Kidney glomerular epithelial cell (primary cell): ENCODE results near the gene SLC25A29.
A peak's percentile ranks its signal among the peaks of the same experiment; 100 is the strongest.

Experiments
- DNase-seq: peaks from one replicate; lab custom pipeline; 2025; lab: John Stamatoyannopoulos, UW

The SLC25A29 gene

DNA sequence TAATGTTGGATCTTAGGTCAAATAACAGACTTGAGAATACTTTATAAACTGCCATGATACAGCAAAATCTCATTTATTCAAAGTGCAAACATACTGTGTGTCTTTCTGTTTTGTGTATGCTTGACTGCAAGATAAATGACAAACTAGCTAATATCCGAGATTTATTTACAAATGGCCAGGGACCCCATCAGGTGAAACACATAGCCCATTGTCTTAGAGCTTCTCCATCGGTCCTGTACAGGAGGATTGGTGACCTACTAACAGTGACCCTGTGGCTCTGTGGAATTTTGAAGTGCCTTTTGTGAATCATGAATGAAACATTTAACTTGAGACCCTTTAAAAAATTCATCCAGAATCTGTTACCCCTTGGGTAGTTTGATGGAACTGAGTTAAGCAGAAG lies 27.1 kb downstream of the SLC25A29 start:
- DNase-seq: no peak

DNA sequence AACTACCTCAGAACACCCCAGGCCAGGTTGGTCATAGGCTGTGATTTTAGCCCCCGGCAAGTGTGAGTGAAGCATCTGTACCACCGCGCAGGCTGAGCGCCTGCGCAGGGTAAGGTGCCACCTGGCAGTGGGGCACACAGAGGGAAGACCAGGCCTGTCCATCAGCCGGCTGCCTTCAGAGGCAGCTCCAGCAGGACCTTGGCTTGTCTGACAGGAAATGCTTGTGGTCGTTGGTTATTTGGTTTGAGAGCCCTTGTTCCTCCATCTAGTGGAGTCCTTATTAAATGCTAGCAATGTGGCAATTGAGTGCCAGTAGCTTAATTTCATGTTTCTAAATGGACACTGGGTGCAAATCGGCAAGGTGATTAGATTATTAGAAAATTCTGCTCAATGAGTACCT lies 27.5 kb downstream of the SLC25A29 start:
- DNase-seq: no peak

DNA sequence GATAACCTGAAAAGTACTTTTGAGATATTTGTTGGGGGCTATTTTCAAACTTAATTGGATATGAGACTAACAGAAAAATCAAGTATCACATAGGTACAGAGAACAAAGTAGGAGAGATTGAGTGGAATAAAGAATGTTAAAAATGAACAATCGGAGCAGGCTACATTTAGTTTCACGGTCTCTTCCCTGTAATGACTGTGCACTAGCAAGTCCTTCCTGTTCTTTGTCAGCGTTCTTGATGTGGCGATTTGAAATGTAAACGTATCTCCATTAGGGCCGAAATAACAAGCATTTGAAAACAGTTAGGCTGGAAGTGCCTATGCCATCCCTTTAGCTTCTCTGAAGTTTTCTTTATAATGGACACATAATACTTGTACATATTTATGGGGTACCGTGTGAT lies 31.0 kb downstream of the SLC25A29 start:
- no peak for DNase-seq

DNA sequence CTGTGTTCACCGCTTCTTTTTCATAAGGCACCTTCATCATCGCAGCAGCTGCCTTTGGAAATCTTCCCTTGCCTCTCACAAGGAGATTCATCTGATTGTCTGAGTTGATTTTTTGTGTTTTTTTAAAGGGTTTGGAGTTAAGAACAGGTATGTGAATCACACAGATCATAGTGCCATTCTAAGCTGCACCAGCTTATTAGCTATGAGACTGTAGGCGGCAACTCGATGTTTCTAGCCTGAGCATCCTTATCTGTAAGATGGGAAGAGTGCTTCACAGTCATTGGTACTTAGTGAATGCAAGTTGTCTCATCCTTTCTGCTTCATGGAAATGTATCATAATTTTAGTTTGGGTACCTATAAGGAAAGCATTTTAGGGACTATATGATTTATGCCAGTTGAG lies 32.0 kb downstream of the SLC25A29 start:
- DNase-seq: no peak

DNA sequence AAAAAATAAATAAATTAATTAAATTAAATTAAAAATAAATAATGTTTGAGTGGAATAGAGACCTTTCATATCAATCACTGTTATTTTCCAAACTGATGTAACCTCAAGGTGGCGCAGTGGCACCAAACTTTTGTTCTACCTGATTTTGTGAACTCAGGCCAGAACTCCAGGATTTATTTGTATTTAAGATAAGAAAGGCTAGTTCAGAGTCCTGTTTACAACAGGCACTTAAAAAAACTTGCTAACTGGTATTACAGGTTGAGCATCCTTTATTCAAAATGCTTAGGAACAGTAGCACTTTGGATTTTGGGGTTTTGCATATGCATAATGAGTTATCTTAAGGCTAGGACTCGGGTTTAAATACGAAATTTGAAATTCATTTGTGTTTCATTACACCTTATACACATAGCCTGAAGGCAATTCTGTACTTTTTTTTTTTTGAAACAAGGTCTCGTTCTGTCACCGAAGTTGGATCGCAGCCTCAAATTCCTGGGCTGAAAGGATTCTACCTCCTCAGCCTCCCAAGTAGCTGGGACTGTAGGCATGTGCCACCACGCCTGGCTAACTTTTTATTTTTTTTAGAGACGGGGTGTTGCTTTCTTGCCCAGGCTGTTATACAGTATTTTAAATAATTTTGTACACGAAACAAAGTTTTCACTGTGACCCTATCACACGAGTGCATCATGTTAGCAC lies 34.9 kb downstream of the SLC25A29 start:
- DNase-seq: no peak

DNA sequence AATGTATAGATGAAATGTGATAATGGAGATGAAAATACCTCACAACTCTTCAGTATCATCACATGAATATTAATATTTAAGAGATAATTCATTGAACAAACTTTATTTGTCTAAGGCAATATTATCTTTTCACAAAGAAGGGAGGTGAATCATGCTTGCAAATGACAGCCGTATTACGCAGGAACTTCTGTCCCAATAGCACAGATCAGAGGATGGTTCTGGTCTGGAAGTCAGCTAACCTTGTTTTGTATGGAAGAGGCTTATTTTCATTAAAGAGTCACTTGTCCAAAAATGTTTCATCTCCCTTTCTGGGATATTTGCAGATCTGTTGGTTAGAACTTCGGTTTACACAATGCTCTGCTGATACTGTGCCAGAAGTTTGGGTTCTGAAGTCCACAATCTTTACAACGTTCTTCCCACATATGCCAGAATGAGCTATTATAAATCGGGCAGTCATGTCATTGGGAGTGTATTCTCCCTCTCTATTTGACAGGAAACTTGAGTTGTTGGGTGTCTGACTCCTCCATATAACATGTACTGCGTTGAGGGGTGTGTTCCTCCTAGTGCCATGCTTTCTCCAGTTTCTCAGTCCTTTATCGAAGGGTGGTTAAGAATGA lies 37.5 kb downstream of the SLC25A29 start:
- DNase-seq: no peak

DNA sequence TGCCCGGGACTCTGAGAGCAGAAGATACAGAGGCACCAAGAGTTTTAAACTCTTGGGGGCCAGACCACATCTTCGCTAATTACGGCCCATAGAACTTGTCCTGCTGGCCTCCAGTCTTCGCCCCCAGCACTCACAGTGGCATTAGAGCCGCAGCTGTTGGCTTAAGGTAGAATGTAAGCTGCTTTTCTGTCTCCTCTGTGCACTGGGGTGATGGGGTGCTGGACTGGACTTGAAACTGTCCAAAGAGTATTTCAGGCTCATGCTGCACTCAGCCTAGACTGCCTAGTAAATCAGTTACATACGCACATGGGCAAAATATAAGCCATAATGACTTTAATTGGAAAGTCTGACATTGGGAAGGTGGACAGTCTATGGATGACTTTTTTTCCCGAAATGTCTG lies 38.3 kb downstream of the SLC25A29 start:
- no peak for DNase-seq

DNA sequence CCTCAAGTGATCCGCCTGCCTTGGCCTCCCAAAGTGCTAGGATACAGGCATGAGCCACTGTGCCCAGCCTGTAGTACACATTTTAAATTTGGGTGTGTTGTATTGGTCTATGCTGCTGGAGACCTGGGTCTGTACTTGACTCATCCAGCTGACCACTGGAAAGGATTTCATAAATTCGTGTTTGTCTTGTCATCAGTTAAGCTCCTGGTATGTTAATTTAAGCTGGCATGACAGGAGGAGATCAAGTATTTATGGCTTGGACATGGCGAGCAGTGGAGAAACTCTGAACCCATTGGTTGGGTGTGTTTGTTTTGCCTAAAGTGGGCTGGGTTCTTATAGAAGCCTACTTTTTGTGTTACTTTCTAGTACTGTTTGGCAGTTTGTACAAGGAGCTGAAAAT lies 43.1 kb downstream of the SLC25A29 start:
- DNase-seq: no peak

DNA sequence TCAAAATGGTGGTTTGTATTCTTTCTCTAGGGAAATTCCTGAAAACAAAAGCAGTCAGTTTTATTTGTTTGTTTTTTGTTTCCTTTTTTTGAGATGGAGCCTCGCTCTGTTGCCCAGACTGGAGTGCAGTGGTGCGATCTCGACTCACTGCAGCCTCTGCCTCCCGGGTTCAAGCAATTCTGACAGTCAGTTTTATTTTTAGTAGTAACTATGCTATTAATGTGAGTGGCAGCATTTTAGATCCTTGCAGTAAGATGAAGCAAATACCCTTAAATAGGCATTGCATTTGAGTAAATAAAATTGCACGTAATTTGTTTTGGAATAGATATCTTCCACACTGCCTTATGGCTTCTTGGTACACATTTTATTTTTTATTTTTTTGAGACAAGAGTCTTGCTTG lies 43.7 kb downstream of the SLC25A29 start:
- DNase-seq: no peak

DNA sequence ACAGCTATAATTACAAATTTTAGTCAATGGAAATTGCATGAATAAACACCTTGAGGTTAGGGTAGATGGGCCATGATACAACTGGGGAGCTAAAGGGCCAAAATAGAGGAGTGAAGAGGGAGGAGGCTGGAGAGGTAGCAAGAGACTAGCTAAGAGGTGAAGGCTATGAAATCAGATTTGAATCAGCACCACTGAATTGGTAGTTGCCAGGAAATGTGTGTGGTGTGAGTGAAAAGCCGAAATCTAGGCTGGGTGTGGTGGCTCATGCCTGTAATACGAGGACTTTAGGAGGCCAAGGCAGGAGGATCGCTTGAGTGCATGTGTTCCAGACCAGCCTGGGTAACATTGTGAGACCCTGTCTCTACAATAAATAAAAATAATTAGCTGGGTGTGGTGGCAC lies 44.6 kb downstream of the SLC25A29 start:
- no peak for DNase-seq

DNA sequence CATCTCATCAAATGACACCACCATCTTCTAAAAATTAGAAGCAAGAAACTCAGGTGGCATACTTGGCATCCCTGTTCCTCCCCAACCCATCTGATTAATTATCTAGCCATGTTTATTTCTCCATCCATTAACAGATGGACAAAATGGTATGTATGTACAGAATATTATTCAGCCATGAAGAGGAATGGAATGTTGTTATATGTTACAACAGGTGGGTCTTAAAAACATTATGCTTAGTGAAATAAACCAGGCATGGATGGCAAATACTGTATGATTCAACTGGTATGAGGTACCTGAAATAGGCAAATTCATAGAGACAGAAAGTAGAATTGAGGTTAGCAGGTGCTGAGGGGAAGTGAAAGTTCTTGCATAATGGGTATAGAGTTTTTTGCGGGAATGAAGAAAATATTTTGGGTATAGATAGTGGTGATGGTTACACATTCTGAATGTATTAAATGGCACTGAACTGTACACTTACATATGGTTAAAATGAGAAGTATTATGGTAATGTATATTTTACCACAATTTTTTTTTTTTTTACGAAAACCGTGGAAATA lies 49.8 kb downstream of the SLC25A29 start:
- no peak for DNase-seq

DNA sequence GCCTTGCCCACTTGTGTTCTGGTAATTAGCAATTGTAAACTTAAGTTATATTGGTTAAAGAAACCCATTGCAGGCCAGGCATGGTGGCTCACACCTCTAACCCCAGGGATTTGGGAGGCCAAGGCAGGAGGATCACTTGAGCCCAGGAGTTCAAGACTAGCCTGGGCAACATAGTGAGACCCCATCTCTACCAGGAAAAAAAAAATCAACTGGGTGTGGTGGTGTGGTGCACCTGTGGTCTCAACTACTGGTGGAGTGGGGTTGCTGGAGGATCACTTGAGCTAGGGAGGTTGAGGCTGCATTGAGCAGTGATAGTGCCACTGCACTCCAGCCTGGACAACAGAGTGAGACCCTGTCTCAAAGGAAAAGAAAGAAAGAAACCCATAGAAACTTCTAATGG lies 53.6 kb downstream of the SLC25A29 start:
- DNase-seq: no peak

DNA sequence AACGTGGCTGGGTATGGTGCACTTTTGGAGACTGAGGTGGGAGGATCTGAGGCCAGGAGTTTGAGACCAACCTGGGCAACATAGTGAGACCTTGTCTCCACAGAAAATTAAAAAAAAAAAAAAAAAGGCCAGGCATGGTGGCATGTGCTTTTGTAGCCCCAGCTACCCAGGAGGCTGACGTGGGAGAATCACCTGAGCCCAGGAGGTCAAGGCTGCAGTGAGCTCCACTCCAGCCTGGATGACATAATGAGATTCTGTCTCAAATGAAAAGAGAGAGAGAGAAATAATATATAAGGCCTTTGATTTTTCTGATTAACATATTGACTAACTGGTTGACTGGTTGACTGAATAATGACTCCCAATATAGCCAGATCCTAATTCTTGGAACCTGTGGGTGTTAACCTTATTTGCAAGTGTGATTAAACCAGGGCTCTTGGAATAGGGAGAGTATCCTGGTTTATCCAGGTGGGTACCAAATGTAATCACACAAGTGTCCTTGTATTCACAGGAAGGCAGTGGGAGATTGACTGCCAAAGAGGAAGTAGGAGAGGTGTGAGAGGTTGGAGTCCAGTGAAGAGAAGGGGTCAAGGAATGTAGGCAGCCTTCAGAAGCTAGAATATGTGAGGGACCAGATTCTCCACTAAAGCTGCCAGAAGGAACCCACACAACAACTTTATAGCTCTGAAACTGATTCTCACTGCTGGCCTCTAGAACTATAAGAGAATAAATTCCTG lies 55.3 kb downstream of the SLC25A29 start:
- DNase-seq: no peak

DNA sequence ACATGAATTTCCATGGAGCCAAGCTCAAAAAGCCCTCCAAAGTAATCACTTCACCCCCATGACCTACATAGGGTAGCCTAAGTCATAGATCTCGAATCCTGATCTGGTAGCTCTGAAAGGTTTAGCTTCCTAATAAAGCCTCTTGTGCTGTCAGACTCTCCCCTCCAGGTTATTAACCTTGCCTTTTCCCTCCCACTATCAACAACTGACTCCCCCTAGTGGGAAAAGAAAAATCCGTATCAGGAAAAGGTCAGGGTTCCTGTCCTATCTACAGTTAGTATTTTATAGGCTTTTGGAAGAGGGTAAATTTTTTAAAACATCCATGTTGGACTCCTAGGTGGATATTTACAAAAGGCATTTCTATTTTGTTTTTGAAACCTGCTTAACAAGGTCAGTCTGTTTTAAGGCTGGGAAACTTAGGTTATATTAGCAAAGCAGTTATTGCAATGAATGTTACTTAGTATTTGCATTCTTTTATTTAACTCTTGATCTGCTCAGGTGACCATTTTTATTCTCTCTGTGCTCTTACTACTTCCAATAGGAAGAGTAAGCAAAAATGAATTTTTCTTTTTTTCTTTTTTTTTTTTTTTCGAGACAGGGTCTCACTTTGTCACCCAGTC lies 59.3 kb downstream of the SLC25A29 start:
- peak; percentile 48 for DNase-seq

DNA sequence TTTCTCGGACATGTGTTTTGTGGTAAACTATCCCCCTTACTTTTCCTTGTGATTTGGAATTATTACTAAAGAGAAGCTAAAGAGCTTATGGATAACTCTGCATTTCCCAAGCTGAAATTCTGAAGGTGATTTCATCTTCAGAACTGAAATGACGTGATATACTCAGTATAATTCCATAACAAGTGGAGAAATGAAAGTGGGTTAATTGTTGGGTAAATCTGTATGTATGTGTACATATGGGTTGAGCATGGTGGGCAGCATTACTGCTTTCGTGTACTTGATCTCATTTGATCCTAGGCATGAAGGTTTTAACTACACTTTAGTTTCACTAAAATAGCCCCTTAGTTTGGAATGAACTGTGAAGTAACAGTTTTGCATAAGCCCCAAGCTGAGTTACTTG lies 63.2 kb downstream of the SLC25A29 start:
- no peak for DNase-seq

DNA sequence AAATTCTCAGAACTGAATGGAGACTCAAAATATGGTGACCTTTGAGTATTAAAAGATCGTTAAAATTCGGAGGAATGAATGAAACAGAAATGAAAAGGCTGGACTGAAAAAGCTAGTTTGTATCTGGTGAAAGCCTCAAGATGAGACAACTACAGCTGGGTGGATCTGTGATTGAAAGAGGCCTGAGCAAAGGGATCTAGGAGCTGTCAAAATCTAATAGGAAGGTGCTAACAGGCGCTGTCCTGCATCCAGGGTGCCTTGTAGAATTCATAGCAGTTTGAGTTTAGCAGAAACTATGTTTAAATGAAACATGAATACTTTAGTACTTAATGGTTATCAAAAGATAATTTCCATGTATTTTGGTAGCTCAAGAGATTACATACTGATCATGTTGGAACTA lies 65.0 kb downstream of the SLC25A29 start:
- DNase-seq: peak; percentile 22
